GM12801 (cell line): ENCODE data around the gene EIF3M.

Experiments used
- CTCF ChIP-seq: IDR thresholded peaks from one replicate; pipeline ENCODE4 v1.5.1; 2011; ENCODE audit warnings: control low read depth; ENCODE audit not compliant: insufficient read length; ENCODE audit errors: extremely low read depth

The EIF3M gene

DNA sequence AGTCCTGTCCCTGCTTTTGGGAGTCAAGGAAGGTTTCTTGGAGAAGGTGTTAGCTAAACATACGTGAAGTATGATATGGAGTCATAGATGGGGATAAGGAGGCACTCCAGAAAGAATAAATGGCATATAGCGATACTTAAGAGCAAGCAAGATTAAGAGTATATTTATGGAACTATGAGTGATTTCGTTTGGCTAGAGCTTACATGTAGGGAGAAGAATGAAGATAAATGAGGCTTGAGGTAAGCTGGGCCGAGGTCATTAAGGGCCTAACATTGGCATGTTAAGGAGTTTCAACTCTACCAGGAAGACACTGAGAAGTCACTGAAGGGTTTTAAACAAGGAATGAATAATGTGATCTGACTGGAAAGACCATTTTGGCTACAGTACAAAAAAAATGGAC, 33.3 kb downstream of the EIF3M start:
- no peak for TF ChIP-seq CTCF

- TF ChIP-seq CTCF = no peak
Measured at GRCh38 chr11:32630844-32631243, 47.2 kb downstream of the EIF3M start.

DNA sequence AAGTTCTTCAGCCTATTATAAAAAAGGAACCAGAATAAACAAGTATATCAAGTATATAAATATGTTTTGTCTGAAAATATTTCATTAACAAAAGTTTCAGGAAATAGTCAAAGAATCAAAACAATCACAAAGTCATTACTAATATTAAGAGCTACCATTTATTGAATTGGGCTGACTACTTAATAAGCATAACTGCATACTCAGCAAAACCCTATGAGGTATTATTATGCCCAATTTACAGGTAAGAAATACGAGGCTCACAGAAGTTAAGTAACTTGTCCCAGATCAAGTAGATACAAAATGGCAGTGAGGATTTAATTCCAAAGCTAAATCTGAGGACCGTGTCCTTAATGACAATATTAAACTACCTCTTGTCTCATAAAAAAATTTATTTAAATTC, 52.2 kb downstream of the EIF3M start:
- no peak for TF ChIP-seq CTCF

GRCh38 chr11:32641361-32641760, 57.7 kb downstream of the EIF3M start:
- TF ChIP-seq CTCF = no peak

DNA sequence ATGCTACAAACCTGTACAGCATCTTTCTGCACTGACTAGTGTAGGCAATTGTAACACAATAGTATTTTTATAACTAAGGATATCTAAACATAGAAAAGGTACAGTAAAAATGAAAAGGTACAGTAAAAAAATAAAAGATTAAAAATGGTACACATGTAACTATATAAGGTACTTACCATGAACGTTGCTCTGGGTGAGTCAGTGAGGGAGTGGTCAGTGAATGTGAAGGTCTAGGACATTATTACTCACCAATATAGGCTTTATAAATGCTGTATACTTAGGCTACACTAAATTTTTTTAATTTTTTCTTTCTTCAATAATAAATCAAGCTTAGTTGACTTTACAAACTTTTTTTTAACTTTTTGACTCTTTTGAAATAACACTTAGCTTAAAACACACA, 59.9 kb downstream of the EIF3M start:
- TF ChIP-seq CTCF = no peak
